Middle frontal gyrus (tissue), 1 donor: ENCODE data around the gene NUBPL.

ENCODE experiments used
- DNase-seq: peaks from one replicate; pipeline ENCODE4 v3.0.0-alpha.2; 2015; ENCODE audit warnings: low spot score; ENCODE audit errors: extremely low spot score

NUBPL gene

GRCh38 chr14:31909977-31910376 lies 348.8 kb downstream of the NUBPL start:
- DNase-seq, result no peak
